ENCODE data around the gene FAM118A.

GRCh38 chr22:45340323-45340722, 30.6 kb downstream of the FAM118A start:
- TF ChIP-seq, protein P1, sequence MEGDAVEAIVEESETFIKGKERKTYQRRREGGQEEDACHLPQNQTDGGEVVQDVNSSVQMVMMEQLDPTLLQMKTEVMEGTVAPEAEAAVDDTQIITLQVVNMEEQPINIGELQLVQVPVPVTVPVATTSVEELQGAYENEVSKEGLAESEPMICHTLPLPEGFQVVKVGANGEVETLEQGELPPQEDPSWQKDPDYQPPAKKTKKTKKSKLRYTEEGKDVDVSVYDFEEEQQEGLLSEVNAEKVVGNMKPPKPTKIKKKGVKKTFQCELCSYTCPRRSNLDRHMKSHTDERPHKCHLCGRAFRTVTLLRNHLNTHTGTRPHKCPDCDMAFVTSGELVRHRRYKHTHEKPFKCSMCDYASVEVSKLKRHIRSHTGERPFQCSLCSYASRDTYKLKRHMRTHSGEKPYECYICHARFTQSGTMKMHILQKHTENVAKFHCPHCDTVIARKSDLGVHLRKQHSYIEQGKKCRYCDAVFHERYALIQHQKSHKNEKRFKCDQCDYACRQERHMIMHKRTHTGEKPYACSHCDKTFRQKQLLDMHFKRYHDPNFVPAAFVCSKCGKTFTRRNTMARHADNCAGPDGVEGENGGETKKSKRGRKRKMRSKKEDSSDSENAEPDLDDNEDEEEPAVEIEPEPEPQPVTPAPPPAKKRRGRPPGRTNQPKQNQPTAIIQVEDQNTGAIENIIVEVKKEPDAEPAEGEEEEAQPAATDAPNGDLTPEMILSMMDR (IDR thresholded peaks at IDR 0.05), result no peak
- TF ChIP-seq POLR2A (IDR thresholded peaks at IDR 0.05), result no peak
